A375 (cell line): Measurements from ENCODE around the gene SELENOH. TPM values are rescaled to one million over a fixed set of nuclear protein-coding genes. Genes with fewer than 3 reads are reported as not detected.

Experiments
- small RNA-seq: library from RNA; depleted of rRNA; stranded (forward); fragments of <200 nt; gene quantifications from one replicate; pipeline ENCODE3, GENCODE V24; 2014
- total RNA-seq: library from RNA; depleted of rRNA; stranded (reverse); fragments of >200 nt; shearing (Covaris generic); gene quantifications from 2 replicates; pipeline ENCODE4 v1.2.3, GENCODE V29; 2014; rRNA removed

Gene SELENOH
- total RNA-seq, result 363 and 391 TPM in 2 replicates

GRCh38 chr11:57741132-57742086 lies at the start of gene SELENOH:
Gene SELENOH, plus strand, starts transcription at chr11:57741491. Its CDS starts 105 bp downstream, at chr11:57741596.

GRCh38 chr11:57711414-57712255 lies 29.7 kb upstream of the SELENOH start, which contains the start of gene MED19:
Gene MED19, minus strand, starts transcription at chr11:57712215. Its CDS starts 36 bp downstream, at chr11:57712179.

GRCh38 chr11:57712256-57713150 lies 28.8 kb upstream of the SELENOH start, which contains the start of gene TMX2:
Gene TMX2, plus strand, starts transcription at chr11:57712593. Its CDS starts 26 bp downstream, at chr11:57712619.

DNA sequence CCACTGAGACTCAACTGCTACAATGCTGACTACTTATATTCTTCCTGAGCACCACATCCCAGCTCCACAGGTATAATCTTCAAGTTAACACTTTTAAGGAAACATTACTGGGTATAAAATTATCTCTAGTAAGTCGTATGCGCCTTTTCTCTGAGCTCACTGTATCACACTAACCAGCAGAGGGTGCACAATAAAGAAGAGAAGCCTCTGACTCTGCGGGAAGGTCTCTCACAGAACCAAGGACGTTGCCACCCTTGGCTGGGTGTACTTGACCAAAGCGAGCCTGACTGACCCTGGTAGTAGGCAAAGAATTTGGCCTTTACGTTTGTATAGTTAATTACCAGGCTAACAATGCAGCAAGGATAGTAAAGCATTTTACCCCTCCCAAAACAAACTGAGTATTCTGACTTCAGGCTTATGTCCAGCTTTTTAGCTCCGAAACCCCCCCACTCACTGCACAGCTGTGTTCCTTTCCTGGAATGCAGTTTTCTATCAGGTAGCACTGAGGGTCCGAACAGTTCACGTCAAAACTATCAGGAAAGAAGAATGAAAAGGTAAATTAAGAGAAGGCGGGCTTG lies 10.5 kb downstream of the SELENOH start, which contains the start of gene BTBD18:
TSS of gene BTBD18 (minus strand) at position 144 of the 578 bp plus-strand sequence. CDS start 631 bp downstream, outside the sequence.

GRCh38 chr11:57761301-57762234 lies 20.3 kb downstream of the SELENOH start, which contains the start of gene CTNND1:
Gene CTNND1, plus strand, starts transcription at chr11:57761802. Its CDS starts 29,677 bp downstream, at chr11:57791479.

Small RNAs within 50 kb of the gene (small RNA-seq; reads per million reads assigned to genes)
- gene AP001931.1 (not detected), gene TMX2-CTNND1 (not detected)

Other genes starting within 250 kb of the SELENOH start
- gene SLC43A1, start 225.8 kb upstream of the SELENOH start, total RNA-seq, result 15.6 and 17.5 TPM in 2 replicates
- 144 and 159 TPM in 2 replicates for gene TIMM10, start 210.7 kb upstream of the SELENOH start, total RNA-seq
- not detected in 2 replicates for gene SMTNL1, start 203.9 kb upstream of the SELENOH start, total RNA-seq
- gene UBE2L6, start 173.8 kb upstream of the SELENOH start, total RNA-seq, result 48.8 and 52.1 TPM in 2 replicates
- gene SERPING1, start 143.8 kb upstream of the SELENOH start, total RNA-seq, result 0.42 TPM in 1 of 2 replicates, not detected in the other
- gene YPEL4, start 91.6 kb upstream of the SELENOH start, total RNA-seq, result 2.0 and 2.4 TPM in 2 replicates
- 21.2 and 23.4 TPM in 2 replicates for gene CLP1, start 83.7 kb upstream of the SELENOH start, total RNA-seq
- gene ZDHHC5, start 73.4 kb upstream of the SELENOH start, total RNA-seq, result 34.0 and 44.5 TPM in 2 replicates
- gene MED19, start 29.3 kb upstream of the SELENOH start, total RNA-seq, result 28.5 and 33.3 TPM in 2 replicates
- 130 and 134 TPM in 2 replicates for gene TMX2, start 28.9 kb upstream of the SELENOH start, total RNA-seq
- 0.04 and 0.13 TPM in 2 replicates for gene BTBD18, start 10.3 kb downstream of the SELENOH start, total RNA-seq
- gene CTNND1, start 20.3 kb downstream of the SELENOH start, total RNA-seq, result 98.3 and 102 TPM in 2 replicates